HG03460 (cell line): ENCODE results near the gene CEP112.

ENCODE experiments used
- ATAC-seq: cut with Tn5 transposase; IDR thresholded peaks from one replicate; pipeline ENCODE4 v1.9.1; 2021; ENCODE audit not compliant: unreplicated experiment

CEP112 gene

DNA sequence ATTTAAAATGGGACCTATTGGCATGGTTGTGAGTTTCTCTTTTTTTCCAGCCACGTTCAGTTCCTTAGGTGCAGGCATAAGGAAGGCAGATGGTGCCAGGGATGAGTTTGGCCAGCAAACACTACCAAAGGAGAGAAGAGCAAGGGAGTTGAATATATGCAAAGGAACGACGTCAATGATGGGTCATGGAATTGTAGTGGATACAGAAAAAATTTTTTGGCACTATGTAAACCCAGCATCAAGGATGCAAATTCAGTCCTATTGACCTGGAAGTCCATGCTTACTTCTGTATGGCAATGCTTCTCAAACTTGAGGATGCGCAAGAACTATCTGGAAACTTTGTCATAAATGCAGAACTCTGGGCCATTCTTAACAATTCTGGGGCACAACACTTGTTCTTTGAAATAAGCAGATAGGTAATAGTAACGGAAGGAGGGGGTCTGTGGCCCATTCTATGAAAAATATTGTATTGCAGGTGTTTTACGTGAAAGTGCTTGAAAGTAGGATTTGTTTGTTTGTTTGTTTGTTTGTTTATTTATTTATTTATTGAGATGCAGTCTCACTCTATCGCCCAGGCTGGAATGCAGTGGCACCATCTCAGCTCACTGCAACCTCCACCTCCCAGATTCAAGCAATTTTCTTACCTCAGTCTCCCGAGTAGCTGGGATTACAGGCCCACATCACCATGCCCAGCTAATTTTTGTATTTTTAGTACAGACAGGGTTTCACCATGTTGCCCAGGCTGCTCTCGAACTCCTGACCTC, 19.3 kb upstream of the CEP112 start:
- no peak for ATAC-seq

DNA sequence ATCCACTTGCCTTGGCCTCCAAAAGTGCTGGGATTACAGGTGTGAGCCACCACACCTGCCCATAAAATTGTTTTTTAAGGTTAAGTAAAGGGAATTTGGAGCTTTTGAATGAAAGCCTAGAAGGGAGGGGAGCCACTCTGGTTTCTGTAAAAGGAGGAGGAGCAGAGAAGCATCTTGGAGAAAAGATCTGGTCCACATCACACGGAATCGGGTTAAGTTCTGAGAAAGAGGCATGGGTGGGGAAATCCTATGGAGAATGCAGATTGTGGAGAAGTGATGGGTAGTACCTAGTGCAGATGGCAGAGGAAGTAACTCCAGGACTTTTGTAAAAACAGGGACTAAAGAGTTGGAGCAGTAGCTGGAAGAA, 18.3 kb upstream of the CEP112 start:
- no peak for ATAC-seq

DNA sequence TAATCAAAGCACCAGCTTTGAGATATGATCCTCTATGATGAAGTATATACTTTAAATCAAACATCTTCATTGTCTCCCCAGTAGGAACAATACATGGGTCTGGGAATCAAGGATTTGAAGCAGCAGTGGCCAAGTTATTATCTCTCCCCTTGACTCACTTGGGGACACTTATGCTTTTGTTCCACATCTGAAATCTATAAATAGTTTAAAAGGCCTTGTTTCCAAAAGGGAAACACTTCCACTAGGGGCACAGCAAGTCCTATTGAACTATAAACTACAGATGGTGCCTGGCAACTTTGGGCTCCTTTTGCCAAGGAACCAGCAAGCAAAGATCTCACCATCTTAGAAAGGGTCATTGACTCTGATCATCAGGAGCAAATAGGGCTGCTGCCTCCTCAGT, 16.0 kb upstream of the CEP112 start:
- ATAC-seq = no peak

DNA sequence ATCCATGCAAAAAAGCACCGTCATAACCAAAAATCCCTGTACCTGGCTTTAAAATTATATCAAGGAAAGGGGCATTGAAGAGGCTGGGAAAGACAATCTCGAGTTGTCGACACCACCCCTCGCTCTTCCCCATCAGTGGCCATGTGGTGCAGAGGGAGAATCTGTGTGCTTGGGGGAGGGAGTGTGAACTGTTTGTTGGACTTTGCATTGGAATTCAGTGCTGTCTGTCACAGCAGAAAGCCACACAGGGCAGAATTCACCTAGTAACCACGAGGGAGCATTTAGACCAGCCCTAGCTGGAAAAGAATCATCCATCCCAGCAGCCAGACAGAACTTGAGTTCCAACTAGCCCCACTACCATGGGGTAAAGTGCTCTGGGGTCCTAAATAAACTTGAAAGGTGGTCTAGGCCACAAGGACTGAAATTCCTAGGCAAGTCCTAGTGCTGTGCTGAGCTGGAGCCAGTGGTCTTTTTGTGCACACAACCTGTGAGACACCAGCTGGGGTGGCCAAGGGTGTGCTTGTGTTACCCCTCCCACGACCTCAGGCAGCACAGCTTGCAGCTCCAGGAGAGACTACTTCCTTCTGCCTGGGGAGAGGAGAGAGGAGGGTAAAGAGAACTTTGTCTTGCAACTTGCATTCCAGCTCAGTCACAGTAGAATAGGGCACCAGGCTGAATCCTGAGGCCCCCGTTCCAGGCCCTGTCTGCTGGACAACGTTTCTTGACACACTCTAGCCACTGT, 11.5 kb upstream of the CEP112 start:
- ATAC-seq = no peak

DNA sequence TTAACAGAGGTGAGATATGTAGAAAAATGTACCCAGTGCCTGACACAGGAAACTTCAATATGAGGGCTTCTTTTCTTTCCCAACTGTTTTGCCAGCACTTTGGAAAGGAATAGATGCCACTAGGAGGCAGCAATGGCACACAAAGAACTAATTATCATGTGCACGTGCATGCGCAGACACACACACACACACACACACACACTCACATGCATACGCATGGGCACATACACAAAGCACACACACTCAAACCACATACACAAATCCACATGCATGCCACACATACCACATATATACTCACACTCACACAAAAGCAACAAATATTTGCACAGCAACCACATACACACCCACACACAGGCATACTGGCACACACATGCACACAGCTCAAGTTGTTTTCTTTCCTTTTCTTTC, 8.8 kb upstream of the CEP112 start:
- no peak for ATAC-seq

DNA sequence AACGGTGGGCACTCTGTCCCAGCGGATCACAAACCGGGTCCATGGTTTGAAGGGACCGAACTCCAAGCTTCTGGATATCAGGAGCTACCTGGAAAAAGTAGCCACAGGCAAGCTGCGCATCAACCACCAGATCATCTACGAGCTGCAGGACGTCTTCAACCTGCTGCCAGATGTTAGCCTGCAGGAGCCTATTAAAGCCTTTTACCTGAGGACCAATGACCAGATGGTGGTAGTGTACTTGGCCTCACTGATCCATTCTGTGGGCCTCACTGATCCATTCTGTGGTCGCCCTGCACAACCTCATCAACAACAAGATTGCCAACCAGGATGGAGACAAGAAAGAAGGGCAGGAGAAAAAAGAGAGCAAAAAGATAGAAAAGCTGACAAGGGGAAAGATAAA, 6.3 kb upstream of the CEP112 start:
- ATAC-seq = no peak

DNA sequence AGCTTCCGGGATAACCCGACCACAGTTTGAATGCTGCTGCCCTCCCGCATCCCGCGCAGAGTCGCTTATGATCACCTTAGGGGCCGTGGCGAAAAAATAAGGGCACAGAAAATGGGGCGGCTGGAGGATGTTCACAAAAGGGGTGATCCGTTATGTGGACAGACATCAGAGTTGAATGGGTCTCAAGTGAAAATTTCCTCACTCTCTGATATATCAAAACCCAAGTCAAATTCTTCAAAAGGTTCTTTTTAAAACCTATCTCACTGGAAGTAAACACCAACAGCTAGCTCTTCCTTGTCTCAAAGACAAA, 400 bp upstream of the CEP112 start:
- no peak for ATAC-seq

DNA sequence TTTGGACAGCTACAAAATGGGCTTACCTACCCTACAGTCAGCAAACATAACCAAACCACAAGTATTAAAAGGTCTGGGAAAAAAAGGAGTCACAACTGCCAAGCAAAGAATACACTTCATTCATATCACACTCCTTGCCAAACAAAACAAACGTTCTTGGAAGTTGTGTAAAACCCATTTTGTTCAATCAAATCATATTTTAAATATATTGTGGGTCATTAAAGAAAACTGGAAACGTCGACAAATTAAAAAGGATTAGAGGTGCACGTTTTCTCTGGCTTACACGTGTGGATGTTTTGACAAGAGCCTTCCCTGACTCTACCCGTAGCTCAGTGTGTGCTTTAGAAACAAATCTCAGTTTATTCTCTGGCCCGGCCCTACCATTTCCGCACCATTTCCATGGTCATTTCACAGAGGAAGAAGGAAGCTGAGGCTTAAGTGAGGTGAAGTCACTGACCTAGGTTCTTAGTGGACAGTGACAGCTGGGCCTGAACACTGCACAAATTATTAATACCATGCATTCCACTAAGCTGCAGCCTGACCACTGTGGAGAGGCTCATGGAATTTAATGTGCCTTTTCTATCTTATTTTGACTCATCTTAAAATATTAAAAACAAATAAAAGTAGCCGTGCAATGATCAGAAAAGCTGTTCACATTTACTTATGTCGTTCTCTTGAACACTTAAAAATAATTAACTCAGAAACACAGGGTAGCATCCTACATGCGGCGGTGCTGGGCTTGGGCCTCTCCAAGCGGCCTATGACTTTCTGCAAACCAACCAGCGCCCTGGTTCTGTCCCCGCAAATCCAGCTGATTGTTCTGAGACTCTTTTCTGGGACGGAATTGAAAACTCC, 968 bp downstream of the CEP112 start:
- ATAC-seq = no peak

DNA sequence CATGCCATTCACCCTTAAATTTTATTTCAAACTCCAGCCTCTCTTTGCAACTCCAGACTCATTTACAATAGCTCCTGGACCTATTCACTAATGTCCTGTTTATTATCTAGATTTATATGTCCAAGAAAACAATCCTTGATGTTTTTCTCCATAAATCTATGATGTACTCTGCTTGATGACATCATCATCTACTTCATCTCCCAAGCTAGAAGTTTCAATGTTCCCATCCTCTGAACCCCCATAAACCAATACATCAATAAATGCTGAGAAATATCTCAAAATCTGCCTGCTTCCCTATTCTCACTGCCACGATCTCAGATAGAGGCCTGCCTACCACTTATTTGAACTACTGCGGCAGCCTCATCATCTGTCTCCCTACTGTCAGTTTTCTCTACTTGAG, 4.2 kb downstream of the CEP112 start:
- ATAC-seq = no peak

DNA sequence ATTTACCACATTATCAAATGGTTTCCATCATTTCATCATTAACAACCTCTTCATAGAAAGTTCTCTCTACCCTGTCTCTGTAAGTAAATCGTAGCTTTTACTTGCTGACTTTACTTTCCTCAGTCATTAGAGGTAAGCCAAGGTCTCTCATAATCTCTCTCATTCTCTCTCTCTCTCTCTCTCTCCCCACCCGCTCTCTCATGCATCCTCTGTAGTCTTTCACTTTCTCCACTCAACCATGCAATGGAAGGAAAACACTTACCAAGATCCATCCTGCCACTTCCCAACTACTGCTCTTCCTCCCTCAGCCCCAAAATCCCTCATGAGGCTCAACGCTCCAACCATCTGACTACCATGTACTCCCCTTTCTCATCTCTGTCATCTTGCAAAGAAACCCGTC, 6.1 kb downstream of the CEP112 start:
- ATAC-seq = no peak

DNA sequence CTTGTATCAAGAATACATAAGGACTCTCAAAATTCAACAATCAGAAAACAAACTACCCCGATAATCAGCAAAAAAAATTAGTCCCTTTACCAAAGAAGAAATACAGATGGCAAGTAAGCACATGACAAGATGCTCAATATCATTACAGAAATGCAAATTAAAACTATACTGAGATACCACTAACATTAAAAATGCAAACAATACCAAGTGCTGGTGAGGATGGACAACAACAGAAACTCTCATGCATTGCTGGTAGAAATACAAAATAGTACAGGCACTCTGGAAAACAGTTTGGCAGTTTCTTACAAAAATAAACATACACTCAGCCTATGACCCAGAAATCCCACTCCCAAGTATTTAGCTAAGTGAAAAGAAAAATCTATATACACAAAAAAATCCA, 7.5 kb downstream of the CEP112 start:
- ATAC-seq = no peak

DNA sequence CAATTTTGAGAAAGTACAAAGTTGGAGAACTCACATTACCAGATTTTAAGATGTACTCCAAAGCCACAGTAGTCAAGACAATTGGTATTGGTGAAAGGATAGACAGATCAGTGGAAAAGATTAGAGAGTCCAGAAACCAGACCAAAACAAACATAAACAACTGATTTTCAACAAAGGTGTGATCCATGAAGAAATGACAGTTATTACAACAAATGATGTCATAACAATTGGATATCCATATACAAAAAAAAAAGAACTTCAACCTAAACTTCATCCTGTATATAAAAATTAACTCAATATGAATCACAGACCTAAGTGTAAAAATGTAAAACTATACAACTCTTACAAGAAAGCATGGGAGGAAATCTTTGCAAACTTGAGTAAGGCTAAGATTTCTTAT, 8.4 kb downstream of the CEP112 start:
- no peak for ATAC-seq

DNA sequence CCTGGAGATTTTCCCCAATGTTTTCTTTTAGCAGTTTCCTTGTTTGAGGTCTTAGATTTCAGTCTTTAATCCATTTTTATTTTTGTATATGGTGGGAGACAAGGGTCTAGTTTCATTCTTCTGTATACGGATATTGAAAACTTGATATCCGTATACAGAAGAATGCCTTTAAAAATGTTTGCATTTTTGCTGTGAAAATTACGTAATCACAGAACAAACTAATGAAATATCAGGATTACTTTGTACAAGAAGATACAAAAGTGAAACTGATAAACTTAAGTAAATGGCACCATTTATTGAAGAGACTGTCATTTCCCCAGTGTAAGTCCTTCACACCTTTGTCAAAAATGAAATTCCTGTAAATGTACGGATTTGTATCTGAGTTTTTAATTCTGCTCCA, 13.3 kb downstream of the CEP112 start:
- no peak for ATAC-seq

DNA sequence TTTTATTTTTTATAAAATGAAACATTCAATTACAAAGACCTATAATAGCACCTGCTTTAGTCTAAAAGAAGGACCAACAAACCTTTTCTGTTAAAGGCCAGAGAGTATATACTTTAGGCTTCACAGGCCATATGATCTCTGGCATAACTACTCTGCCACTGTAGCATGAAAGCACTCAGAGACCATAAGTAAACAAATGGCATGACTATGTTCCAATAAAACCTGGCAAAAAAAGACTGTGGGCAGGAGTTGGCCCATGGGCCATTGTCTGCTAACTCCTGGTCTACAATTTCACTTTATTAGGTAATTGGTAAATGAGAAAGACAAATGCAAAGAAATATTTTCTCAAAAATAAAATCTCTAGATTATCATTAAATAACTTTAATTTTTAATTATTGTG, 14.9 kb downstream of the CEP112 start:
- ATAC-seq = no peak

DNA sequence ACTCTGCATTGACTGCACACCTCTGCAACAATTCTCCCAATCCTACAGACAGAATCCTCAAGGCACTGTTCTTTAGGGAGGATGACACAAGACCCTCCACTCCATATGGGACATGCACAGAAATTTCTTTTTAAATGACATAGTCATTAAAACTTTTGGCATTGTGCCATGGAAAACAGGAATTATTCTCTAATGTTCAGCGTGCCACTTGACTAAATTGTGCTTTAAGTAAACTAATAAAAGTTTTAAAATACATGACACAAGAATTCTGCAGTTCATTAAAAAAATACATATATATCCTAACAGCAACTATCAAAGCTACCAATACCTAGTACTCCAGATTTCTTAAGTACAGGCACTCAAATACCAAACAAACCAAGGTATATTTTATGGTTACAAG, 16.0 kb downstream of the CEP112 start:
- ATAC-seq = no peak

DNA sequence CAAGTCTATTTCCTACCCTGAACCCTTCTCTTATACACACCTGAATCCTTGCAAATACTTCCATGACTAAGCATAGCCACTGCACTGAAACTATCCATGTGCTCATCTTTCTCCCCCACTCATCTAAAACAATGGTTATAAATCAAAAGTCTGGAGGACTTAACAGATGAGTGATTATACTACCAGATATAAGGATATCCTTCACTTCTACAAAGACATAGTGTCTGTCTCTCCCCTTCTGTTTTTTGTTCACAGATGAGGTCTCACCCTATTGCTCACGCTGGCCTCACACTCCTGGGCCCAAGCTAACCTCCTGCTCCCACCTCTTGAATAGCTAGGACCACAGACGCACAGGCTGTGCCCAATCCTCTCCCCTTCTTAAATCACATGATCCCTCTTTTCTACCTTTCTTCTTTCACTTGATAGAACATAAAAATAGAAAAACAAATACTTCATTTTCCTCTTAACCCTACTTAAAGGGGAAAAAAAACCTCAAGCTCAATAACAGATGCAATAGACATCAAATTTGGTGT, 19.2 kb downstream of the CEP112 start:
- no peak for ATAC-seq

DNA sequence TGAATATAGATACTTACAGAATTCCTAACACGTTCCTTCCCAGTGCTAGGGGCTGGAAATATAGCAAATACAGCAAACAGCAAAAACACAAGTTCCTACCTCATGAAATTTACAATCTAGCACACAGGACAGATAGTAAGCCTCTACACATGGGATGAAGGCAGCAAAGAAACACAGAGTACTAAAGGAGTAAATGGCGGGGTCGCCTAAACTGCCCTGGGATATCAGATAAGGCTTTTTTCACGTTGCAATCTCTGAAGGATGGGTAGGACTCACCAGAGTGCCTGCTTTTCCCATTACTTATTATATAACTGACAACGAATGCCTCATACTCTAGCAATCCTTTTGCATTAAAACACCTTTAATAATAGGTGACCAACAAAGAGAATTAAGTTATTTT, 19.8 kb downstream of the CEP112 start:
- ATAC-seq = no peak

DNA sequence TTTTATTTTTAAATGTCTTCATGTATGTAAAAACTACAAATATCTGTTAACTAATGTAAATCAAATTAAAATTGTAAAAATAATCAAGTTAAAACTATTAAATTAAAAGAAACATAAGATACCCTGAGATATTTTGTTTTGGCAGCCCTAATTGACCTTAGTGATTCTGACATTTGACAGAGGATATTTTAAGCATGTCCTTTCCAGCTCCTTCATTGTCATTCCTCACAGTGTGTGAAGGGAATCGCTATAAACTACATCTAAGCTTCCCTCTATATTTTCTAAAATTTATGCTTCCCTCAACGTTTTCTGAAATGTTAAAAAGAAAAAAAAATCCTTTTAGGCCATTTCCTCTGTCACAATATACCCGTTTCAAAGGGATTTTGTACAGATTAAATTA, 20.2 kb downstream of the CEP112 start:
- no peak for ATAC-seq

DNA sequence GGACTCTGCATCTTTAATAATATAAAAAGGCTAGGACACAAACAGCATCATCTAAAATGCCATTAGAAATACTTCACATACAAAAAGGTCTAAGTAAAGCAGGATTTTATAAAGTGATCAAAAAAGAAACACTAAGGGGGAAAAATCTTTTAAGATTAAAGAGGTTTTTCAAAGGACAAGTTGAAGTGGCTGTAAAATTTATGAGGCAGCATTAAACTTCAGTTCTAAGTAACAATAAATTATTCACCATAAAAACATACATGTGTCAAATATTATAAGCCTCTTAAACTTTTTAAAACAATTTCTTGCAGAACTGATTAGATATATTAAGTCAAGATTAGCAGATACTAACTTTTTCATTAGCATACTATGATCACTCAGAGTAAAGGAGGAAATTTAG, 20.8 kb downstream of the CEP112 start:
- ATAC-seq = no peak

DNA sequence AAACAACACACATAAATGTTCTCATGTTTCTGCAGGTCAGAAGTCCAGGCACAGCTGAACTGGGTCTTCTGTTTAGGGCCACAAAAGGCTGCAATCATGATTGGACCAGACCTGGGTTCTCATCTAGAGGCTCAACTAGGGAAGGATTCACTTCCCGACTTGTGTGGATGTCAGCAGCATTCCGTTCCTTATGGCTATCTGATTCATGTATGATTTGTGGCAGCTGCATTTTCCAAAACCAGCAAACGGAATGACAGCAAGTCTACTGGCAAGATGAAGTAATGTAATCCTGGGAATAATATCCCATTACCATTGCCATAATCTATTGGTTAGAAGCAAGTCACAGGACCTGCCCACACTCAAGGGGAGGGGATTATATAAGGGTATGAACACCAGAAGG, 22.1 kb downstream of the CEP112 start:
- ATAC-seq = no peak

DNA sequence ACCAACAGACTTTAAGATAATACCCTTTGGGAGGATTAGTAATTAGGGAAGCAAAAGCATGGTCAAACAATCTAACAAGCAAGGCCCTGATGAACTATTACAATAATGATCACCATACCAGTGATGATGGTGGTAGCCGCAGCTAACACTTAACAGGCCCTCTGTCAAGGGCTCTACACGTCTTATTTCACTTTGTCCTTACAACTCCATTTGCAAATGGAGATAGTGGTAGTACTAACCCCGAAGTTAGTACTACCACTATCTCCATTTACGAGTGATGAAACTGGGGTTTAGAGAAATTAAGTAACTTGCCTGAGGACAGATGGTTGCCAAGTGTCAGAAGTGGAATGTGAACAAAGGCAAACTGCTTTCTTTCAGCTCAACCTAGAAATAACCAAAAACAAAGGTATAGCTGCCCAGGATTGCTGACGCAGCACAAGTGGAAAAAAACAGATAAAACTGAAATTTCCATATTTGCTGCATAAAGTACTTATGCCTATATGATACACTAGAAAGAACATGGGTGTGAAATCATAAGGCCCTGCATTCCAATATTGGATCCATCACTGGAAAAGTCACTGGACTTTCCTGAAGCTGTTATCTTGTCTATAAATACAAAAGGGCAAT, 24.6 kb downstream of the CEP112 start:
- ATAC-seq = no peak
